Measurements from ENCODE around the gene IRF8.
A peak's percentile ranks its signal among the peaks of the same experiment; 100 is the strongest.

IRF8 gene

GRCh38 chr16:85913688-85914422, 14.9 kb downstream of the IRF8 start:
- no peak for DNase-seq (ENCODE audit: low read depth)

GRCh38 chr16:85914423-85914794, 15.4 kb downstream of the IRF8 start:
- DNase-seq (ENCODE audit: low read depth), result no peak

- DNase-seq (ENCODE audit: low read depth), result no peak
Observed at GRCh38 chr16:85915125-85915845, 16.3 kb downstream of the IRF8 start.

DNA sequence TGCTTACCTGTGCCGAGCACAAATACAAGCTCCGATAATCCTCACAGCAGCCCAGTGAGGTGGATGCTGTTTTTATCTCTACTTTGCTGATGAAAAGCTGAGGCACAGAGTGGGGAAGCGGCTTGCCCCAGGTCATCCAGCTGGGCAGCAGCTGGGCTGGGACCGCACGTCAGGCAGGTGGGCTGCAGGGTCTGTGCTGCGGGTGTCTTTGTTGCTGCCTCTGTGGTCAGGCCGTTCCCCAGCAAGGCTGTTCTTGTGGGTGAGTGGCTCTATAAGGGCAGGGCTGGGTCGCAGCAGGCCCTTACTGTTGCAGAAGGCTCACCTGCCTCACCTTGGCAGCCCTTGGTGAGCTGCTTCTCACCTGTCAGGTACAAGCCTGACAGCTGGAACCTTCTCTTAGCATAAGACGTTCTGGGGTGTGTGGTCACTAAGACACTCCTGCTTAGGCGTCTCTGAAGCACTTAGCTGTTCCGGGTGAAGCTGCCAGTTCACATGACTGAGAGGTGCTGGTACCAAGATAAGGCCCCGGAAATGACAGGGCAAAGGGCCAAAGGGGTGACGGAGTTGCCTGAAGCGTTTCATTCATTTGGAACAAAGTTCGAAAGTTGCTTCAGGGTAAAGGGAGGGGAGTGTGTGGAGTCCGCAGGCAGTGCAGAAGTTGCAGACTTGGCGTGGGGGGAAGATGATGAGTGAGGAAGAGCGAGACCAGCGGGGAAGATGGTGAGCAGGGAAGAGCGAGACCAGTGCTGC, 17.4 kb downstream of the IRF8 start:
- DNase-seq (ENCODE audit: low read depth), result no peak

DNA sequence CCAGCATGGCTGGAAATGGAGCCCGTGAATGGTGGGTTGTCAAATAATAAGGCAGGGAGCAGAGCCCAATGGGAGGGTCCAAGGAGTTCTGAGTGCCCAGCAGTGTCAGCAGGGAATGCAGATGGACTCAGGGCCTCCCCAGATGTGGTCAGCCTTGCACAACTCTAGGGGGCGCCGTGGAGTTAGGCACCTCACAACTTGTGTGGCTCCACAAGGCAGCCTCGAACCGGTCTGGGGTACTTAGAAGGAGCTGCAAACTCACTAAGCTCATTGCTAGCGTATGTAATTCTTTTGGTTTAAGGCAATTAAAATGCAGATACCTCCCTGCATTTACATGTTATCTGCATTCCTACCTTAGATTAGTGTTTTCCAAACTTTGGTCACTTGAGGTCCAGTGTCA, 18.1 kb downstream of the IRF8 start:
- DNase-seq (ENCODE audit: low read depth), result no peak

- DNase-seq (ENCODE audit: low read depth), result no peak
Observed at GRCh38 chr16:85917959-85918358, 19.0 kb downstream of the IRF8 start.

GRCh38 chr16:85918436-85918835, 19.5 kb downstream of the IRF8 start:
- no peak for DNase-seq (ENCODE audit: low read depth)

- DNase-seq (ENCODE audit: low read depth), result no peak
Observed at GRCh38 chr16:85919271-85920267, 20.6 kb downstream of the IRF8 start.

- DNase-seq (ENCODE audit: low read depth), result no peak
Observed at GRCh38 chr16:85921026-85921425, 22.1 kb downstream of the IRF8 start.

DNA sequence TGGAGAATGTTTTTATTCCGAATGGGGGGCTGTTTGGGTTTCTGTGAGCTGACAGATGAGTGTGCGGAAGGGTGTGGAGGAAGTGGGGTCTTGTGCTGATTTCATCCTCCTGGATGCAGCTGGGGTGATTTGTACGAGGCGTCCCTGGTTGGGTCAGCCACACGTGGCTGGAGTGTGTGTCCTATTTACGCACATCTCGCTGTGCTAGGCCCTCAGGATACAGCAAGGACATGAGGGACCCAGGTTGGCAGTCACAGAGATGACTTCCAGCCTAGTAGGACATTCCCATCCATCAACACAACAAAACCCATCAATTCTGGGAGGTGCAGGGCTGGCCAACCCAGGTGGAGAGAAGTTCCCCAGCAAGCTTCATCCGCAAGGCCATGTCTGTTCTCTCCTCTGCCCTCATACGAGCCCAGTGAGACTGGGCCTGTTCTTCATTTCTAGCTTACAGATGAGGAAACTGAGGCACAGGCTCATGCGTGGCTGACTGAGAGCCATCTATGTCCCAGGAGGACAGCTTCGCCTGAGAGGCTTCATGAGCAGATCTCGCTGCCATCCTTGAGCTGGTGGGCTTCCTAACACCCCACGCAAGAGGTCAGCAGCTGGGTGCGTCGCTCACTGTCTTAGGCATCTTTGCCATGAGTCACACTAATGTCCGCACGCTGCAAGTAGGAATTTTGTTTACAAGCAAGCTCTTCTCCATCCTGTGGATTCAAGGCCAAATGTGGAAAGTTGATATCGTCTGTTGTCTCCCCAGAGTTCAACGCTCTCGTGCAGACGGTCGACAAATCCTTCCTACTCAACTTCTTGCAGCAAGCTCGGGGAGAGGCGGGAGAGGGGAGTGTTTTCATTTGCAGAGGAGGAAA, 24.4 kb downstream of the IRF8 start:
- DNase-seq (ENCODE audit: low read depth), result peak; percentile 32

- no peak for DNase-seq (ENCODE audit: low read depth)
Observed at GRCh38 chr16:85924675-85925074, 25.7 kb downstream of the IRF8 start.

- no peak for DNase-seq (ENCODE audit: low read depth)
Observed at GRCh38 chr16:85926370-85926769, 27.4 kb downstream of the IRF8 start.

DNA sequence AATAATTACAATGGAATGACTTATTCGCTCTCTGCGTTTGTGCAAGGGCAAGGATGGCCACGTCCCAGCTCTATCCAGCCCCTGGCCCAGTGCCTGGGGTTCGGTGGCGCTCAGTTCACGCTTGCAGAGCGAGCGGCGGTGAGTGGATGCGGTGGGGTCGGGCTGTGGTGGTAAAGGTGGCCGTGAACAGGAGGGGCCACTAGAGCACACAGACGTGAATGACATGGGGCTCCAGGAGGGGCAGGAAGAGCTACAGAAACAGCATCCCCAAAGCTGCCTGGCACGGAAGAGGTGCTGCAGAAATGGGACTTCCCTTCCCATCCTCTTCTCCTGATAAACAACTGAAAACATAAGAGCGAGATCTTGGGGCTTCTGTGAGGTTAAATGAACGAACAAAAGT, 28.4 kb downstream of the IRF8 start:
- DNase-seq (ENCODE audit: low read depth), result no peak

DNA sequence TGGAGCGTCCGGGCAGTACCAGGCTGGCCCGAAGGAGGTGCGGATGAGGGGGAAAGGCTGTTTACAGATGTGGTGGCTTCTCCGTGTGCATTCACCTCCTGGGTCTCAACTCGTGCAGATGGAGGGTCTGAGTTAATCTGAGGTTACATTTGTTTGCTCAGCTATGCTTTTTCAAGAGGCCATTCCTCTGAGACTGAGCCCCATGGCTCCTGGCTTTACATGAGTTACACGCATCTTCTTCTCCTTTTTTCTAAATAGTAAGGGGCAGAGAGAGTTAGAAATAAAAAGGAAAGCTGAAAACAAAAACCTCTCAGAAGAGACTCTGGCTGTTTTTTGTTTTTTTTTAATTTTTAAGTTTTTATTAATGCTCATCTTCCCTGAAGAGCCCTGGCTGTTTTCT, 29.0 kb downstream of the IRF8 start:
- no peak for DNase-seq (ENCODE audit: low read depth)

- DNase-seq (ENCODE audit: low read depth), result no peak
Observed at GRCh38 chr16:85928401-85928820, 29.4 kb downstream of the IRF8 start.

- no peak for DNase-seq (ENCODE audit: low read depth)
Observed at GRCh38 chr16:85929259-85929721, 30.3 kb downstream of the IRF8 start.

DNA sequence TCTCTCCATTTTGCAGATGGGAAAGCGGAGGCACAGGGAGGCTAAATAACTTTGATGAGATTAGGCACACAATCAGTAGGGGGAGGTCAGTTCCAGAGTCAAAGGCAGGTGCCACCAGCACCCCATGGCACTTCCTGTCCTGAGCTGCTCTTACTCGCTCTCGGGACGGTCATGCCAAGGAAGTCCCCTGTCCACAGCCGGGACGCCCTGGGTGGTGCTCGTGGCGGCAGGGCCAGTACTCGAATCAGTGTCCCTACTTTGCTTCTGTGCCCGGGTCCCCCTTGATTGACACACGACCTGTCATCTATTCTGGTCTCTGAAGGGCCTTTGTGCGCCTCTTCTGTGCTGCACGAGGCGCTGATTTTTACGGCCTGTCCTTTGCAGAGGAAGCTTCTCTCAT, 31.3 kb downstream of the IRF8 start:
- DNase-seq (ENCODE audit: low read depth), result no peak

GRCh38 chr16:85931596-85932402, 32.8 kb downstream of the IRF8 start:
- DNase-seq (ENCODE audit: low read depth), result no peak

- DNase-seq (ENCODE audit: low read depth), result no peak
Observed at GRCh38 chr16:85934210-85934609, 35.2 kb downstream of the IRF8 start.
